Lung (tissue), 12 donors: ENCODE measurements around the gene CUL4B. TPM values are rescaled to one million over a fixed set of nuclear protein-coding genes. Genes with fewer than 3 reads are reported as not detected.
"Not testable (repeated sequence)": the region's sequence is repeated elsewhere in the genome, so short reads cannot be mapped to it uniquely, and the experiment has no call there.

Experiments used
- ATAC-seq: fragments of 200-7000 bp; cut with Tn5 transposase; one replicate; pipeline ENCODE4 v1.9.1; 2020; ENCODE audit warnings: moderate number of reproducible peaks; ENCODE audit not compliant: insufficient read depth, low FRiP score
- DNase-seq, 3 donors: peaks; one replicate each; pipeline ENCODE4 v3.0.0-alpha.2; 2013 to 2017
- H3K27ac ChIP-seq, 2 donors: one replicate each; pipeline ENCODE4 v1.5.1; 2013; ENCODE audit warnings: mild to moderate bottlenecking in 2 of 2, moderate library complexity in 2 of 2, control low read depth in 1 of 2, inconsistent platforms in 1 of 2, low read depth in 1 of 2, low read length in 1 of 2
- H3K27me3 ChIP-seq, 3 donors: one replicate each; pipeline ENCODE4 v1.5.1; 2013; ENCODE audit warnings: low read length in 2 of 3; ENCODE audit not compliant: control insufficient read depth in 3 of 3, insufficient read depth in 3 of 3
- H3K36me3 ChIP-seq, 4 donors: one replicate each; pipeline ENCODE4 v1.5.1; 2013; ENCODE audit warnings: low read length in 4 of 4, mild to moderate bottlenecking in 1 of 4, moderate library complexity in 1 of 4; ENCODE audit not compliant: control insufficient read depth in 4 of 4, insufficient read depth in 4 of 4
- H3K4me1 ChIP-seq, 5 donors: one replicate each; pipeline ENCODE4 v1.5.1; 2013; ENCODE audit warnings: low read length in 5 of 5, mild to moderate bottlenecking in 2 of 5, moderate library complexity in 1 of 5; ENCODE audit not compliant: control insufficient read depth in 5 of 5, insufficient read depth in 5 of 5
- H3K4me3 ChIP-seq: one replicate; pipeline ENCODE4 v1.5.1; 2013; ENCODE audit warnings: mild to moderate bottlenecking, control low read depth, moderate library complexity
- H3K9ac ChIP-seq, 2 donors: one replicate each; pipeline ENCODE4 v1.5.1; 2013; ENCODE audit warnings: low read length in 2 of 2, control low read depth in 1 of 2; ENCODE audit not compliant: insufficient read depth in 1 of 2
- H3K9me3 ChIP-seq, 4 donors: one replicate each; pipeline ENCODE4 v1.5.1; 2013; ENCODE audit warnings: low read length in 3 of 4, mild to moderate bottlenecking in 1 of 4, moderate library complexity in 1 of 4; ENCODE audit not compliant: control insufficient read depth in 4 of 4, insufficient read depth in 3 of 4
- CTCF ChIP-seq: IDR thresholded peaks from 2 replicates; pipeline ENCODE4 v1.5.1; 2012; ENCODE audit warnings: mild to moderate bottlenecking; ENCODE audit errors: control extremely low read depth, extremely low read depth
- WGBS, 2 donors: extraction: QIAGEN DNeasy Blood & Tissue Kit; methylation state at CpG; one replicate each; pipeline ENCODE4 v1.1.7; 2013; 5-methylcytosine and 5-hydroxymethylcytosine counted together
- polyA plus RNA-seq, 2 donors: library from polyadenylated mRNA; stranded (reverse); fragments of 200-250 nt; gene quantifications; one replicate each; pipeline ENCODE4 v1.2.1, GENCODE V29; 2013
- total RNA-seq, 2 donors: library from RNA; depleted of rRNA in 1 of 2; stranded (reverse); fragments of >200 nt in 1 of 2; gene quantifications; one replicate each; pipeline ENCODE4 v1.2.1, GENCODE V29; 2014 to 2021
- donor health status: control.
- donor health status: control.
- donor health status: Bipolar disorder and iron deficiency.
- donor health status: healthy.
- donor health status: DM: yes; HTN: yes; CAD: no.

CUL4B gene
- total and polyA plus RNA-seq, 4 donors = 15.2 to 61.2 (median 24.3) TPM

GRCh38 chrX:120585702-120586101 is 24.9 kb upstream of the CUL4B start:
- peaks cover 0 to 2% (median 0%) of the 10 kb centered on the region in 3 donors for H3K27me3 ChIP-seq
- no peak overlapping the region for H3K9ac ChIP-seq
- H3K27ac ChIP-seq = no peak overlapping the region
- no peaks in the 10 kb centered on the region for H3K36me3 ChIP-seq
- no peaks in the 10 kb centered on the region for H3K4me1 ChIP-seq
- H3K9me3 ChIP-seq = no peaks in the 10 kb centered on the region
- WGBS, 2 donors = 84 to 98% methylated on average over 2 of the region's 2 CpGs
- ATAC-seq (no peak), DNase-seq (no peak)
- no peak for TF ChIP-seq CTCF
- H3K4me3 ChIP-seq = no peak overlapping the region

- Histone ChIP-seq H3K27me3 (no peaks in the 10 kb centered on the region), H3K9ac (no peak overlapping the region), H3K9me3 (no peaks in the 10 kb centered on the region), H3K4me3 (no peak overlapping the region), H3K36me3 (no peaks in the 10 kb centered on the region), H3K4me1 (no peaks in the 10 kb centered on the region), H3K27ac (no peak overlapping the region)
- WGBS, 2 donors = 66 to 91% methylated on average over 18 of the region's 18 CpGs
- no peak for TF ChIP-seq CTCF
- no peak for DNase-seq
- no peak for ATAC-seq
These were observed 14.8 kb upstream of the CUL4B start for GRCh38 chrX:120575379-120576114.

GRCh38 chrX:120573806-120574205 is 13.0 kb upstream of the CUL4B start:
- WGBS, 2 donors = 79 to 96% methylated on average over 8 to 13 of the region's 13 CpGs
- not testable (repeated sequence) for H3K9ac ChIP-seq, H3K27ac ChIP-seq, H3K4me1 ChIP-seq, H3K9me3 ChIP-seq, H3K27me3 ChIP-seq, H3K36me3 ChIP-seq, ATAC-seq, H3K4me3 ChIP-seq, DNase-seq

GRCh38 chrX:120570011-120570600 is 9.3 kb upstream of the CUL4B start:
- WGBS, 2 donors = 79 to 94% methylated on average over 3 of the region's 3 CpGs
- no peaks in the 10 kb centered on the region for H3K4me1 ChIP-seq
- H3K27me3 ChIP-seq = no peaks in the 10 kb centered on the region
- DNase-seq (no peak), ATAC-seq (no peak)
- no peak overlapping the region for H3K27ac ChIP-seq
- no peaks in the 10 kb centered on the region for H3K36me3 ChIP-seq
- no peaks in the 10 kb centered on the region for H3K9me3 ChIP-seq
- no peak overlapping the region for H3K4me3 ChIP-seq
- no peak for TF ChIP-seq CTCF
- no peak overlapping the region for H3K9ac ChIP-seq
